Neutrophil (primary cell): ENCODE results near the gene KCNK3.

Experiments used
- H3K27ac ChIP-seq: fragments of 200-600 bp; sonication (generic); 2 replicates; pipeline ENCODE4 v1.5.1; 2016; ENCODE audit warnings: mild to moderate bottlenecking, moderate library complexity
- H3K27me3 ChIP-seq: fragments of 200-600 bp; sonication (generic); 2 replicates; pipeline ENCODE4 v1.6.0; 2016; ENCODE audit warnings: mild to moderate bottlenecking
- H3K36me3 ChIP-seq: fragments of 200-600 bp; sonication (generic); 2 replicates; pipeline ENCODE4 v1.5.1; 2017
- H3K4me1 ChIP-seq, 2 experiments: fragments of 200-600 bp in 1 of 2; sonication (generic) in 1 of 2; 1 replicate in 1 of 2; 2 replicates in 1 of 2; pipeline versions ENCODE4 v1.5.1 to v1.6.1; 2013 to 2016; ENCODE audit warnings: low read depth in 1 of 2, low read length in 1 of 2, mild to moderate bottlenecking in 1 of 2, moderate library complexity in 1 of 2; ENCODE audit not compliant: control insufficient read depth in 1 of 2, insufficient read depth in 1 of 2
- H3K4me3 ChIP-seq, 2 experiments: fragments of 200-600 bp in 1 of 2; sonication (generic) in 1 of 2; 1 replicate in 1 of 2; 2 replicates in 1 of 2; pipeline ENCODE4 v1.5.1; 2013 to 2016; ENCODE audit warnings: low read depth in 1 of 2, low read length in 1 of 2, mild to moderate bottlenecking in 1 of 2, moderate library complexity in 1 of 2
- H3K9me3 ChIP-seq: fragments of 200-600 bp; sonication (generic); 2 replicates; pipeline ENCODE4 v1.5.1; 2016
- CTCF ChIP-seq: fragments of 200-600 bp; sonication (generic); IDR thresholded peaks from 2 replicates; pipeline ENCODE4 v1.5.1; 2016; ENCODE audit warnings: antibody characterized with exemption

The KCNK3 gene

GRCh38 chr2:26710743-26711456 lies 18.4 kb downstream of the KCNK3 start:
- Histone ChIP-seq H3K4me3 (no peak overlapping the region), H3K9me3 (no peaks in the 10 kb centered on the region), H3K27ac (no peak overlapping the region), H3K36me3 (no peaks in the 10 kb centered on the region), H3K27me3 (peaks cover 13% of the 10 kb centered on the region), H3K4me1 (no peaks in the 10 kb centered on the region)
- TF ChIP-seq CTCF: no peak

GRCh38 chr2:26711457-26712161 lies 19.1 kb downstream of the KCNK3 start:
- H3K36me3 ChIP-seq: no peaks in the 10 kb centered on the region
- peaks cover 9% of the 10 kb centered on the region for H3K27me3 ChIP-seq
- no peaks in the 10 kb centered on the region for H3K4me1 ChIP-seq
- H3K9me3 ChIP-seq: no peaks in the 10 kb centered on the region
- H3K4me3 ChIP-seq: no peak overlapping the region
- no peak for TF ChIP-seq CTCF
- H3K27ac ChIP-seq: no peak overlapping the region

- Histone ChIP-seq H3K27me3 (peaks cover 9% of the 10 kb centered on the region), H3K4me1 (no peaks in the 10 kb centered on the region), H3K4me3 (no peak overlapping the region), H3K36me3 (no peaks in the 10 kb centered on the region), H3K9me3 (no peaks in the 10 kb centered on the region), H3K27ac (no peak overlapping the region)
- TF ChIP-seq CTCF: no peak
Observed at GRCh38 chr2:26712486-26713465, 20.3 kb downstream of the KCNK3 start.

- Histone ChIP-seq H3K4me3 (no peak overlapping the region), H3K27ac (no peak overlapping the region), H3K4me1 (no peaks in the 10 kb centered on the region), H3K27me3 (peaks cover 9% of the 10 kb centered on the region), H3K36me3 (no peaks in the 10 kb centered on the region), H3K9me3 (no peaks in the 10 kb centered on the region)
- no peak for TF ChIP-seq CTCF
Observed at GRCh38 chr2:26715528-26716270, 23.2 kb downstream of the KCNK3 start.

- H3K4me3 ChIP-seq: no peak overlapping the region
- no peaks in the 10 kb centered on the region for H3K36me3 ChIP-seq
- H3K9me3 ChIP-seq: no peaks in the 10 kb centered on the region
- no peak overlapping the region for H3K27ac ChIP-seq
- H3K4me1 ChIP-seq: no peaks in the 10 kb centered on the region
- TF ChIP-seq CTCF: no peak
- H3K27me3 ChIP-seq: peaks cover 7% of the 10 kb centered on the region
Observed at GRCh38 chr2:26716340-26716739, 23.8 kb downstream of the KCNK3 start.
